Caco-2 (cell line): Measurements from ENCODE around the gene CEP57L1. TPM values are rescaled to one million over a fixed set of nuclear protein-coding genes. Genes with fewer than 3 reads are reported as not detected.

Source experiments
- BruUV-seq: library from RNA; stranded (reverse); fragments of 400-500 nt; replicated peaks from 2 replicates; lab custom pipeline; 2021; lab: Mats Ljungman, UMichigan
- CTCF ChIA-PET: fragments of 300-600 bp; sonication (Branson Sonifier 250); formaldehyde crosslinking; loops from one replicate; lab custom pipeline; 2022; ENCODE audit warnings: antibody characterized with exemption; lab: Charles Lee
- POLR2A ChIA-PET: fragments of 300-600 bp; sonication (Branson Sonifier 250); formaldehyde crosslinking; loops from one replicate; lab custom pipeline; 2022; ENCODE audit warnings: antibody characterized with exemption; lab: Charles Lee
- DNase-seq, 2 experiments: peaks; one replicate each; pipeline versions ENCODE4 v3.0.0 to v3.0.0-alpha.2; 2020 to 2022
- H3K27me3 ChIP-seq: replicated peaks from 2 replicates; pipeline ENCODE4 v1.6.0; 2011; ENCODE audit warnings: low read length; ENCODE audit not compliant: control insufficient read depth, insufficient read depth
- H3K36me3 ChIP-seq: 2 replicates; pipeline ENCODE4 v1.5.1; 2011; ENCODE audit warnings: low read length; ENCODE audit not compliant: control insufficient read depth, insufficient read depth
- H3K4me1 ChIP-seq: fragments of 250-450 bp; sonication (Bioruptor Pico); 2 replicates; pipeline ENCODE4 v1.5.1; 2020; ENCODE audit warnings: mild to moderate bottlenecking
- H3K4me3 ChIP-seq: 2 replicates; pipeline ENCODE4 v1.5.1; 2011; ENCODE audit warnings: low read depth, mild to moderate bottlenecking, control low read depth, low read length
- H3K9me3 ChIP-seq: fragments of 250-450 bp; sonication (Bioruptor Pico); 2 replicates; pipeline ENCODE4 v1.5.1; 2020; ENCODE audit warnings: mild to moderate bottlenecking, moderate library complexity
- H3K27ac Mint-ChIP-seq: one replicate; pipeline ENCODE4 v1.8.0; 2022; ENCODE audit warnings: mixed read lengths; ENCODE audit not compliant: unreplicated experiment
- H3K27me3 Mint-ChIP-seq: one replicate; pipeline ENCODE4 v1.8.0; 2022; ENCODE audit warnings: mixed read lengths; ENCODE audit not compliant: insufficient read depth, unreplicated experiment
- H3K36me3 Mint-ChIP-seq: one replicate; pipeline ENCODE4 v1.8.0; 2022; ENCODE audit warnings: mild to moderate bottlenecking, mixed read lengths; ENCODE audit not compliant: insufficient read depth, unreplicated experiment
- H3K4me1 Mint-ChIP-seq: one replicate; pipeline ENCODE4 v1.8.0; 2022; ENCODE audit warnings: low read depth, mixed read lengths; ENCODE audit not compliant: unreplicated experiment
- H3K4me3 Mint-ChIP-seq: one replicate; pipeline ENCODE4 v1.8.0; 2022; ENCODE audit warnings: mild to moderate bottlenecking, moderate library complexity, mixed read lengths; ENCODE audit not compliant: unreplicated experiment
- H3K9me3 Mint-ChIP-seq: one replicate; pipeline ENCODE4 v1.8.0; 2022; ENCODE audit warnings: mixed read lengths; ENCODE audit not compliant: unreplicated experiment
- CTCF ChIP-seq, 2 experiments: fragments of 200-600 bp in 1 of 2; IDR thresholded peaks; 1 replicate in 1 of 2; 2 replicates in 1 of 2; pipeline versions ENCODE4 v1.5.1 to v1.8.0; 2011 to 2022; ENCODE audit warnings: antibody characterized with exemption in 1 of 2, control low read depth in 1 of 2, inconsistent platforms in 1 of 2, low read depth in 1 of 2, low read length in 1 of 2, mild to moderate bottlenecking in 1 of 2, moderate library complexity in 1 of 2; ENCODE audit not compliant: insufficient read depth in 1 of 2, severe bottlenecking in 1 of 2, unreplicated experiment in 1 of 2
- intact Hi-C: fragments of 100-400 bp; cut with micrococcal nuclease; formaldehyde crosslinking; loops from one replicate; pipeline ENCODE4 v1.10.0; 2022; ENCODE audit not compliant: unreplicated experiment
- total RNA-seq: library from RNA; stranded (reverse); gene quantifications from 2 replicates; pipeline ENCODE4 v1.2.3, GENCODE V29; 2022

CEP57L1 gene
- total RNA-seq, 1 experiment from 2014 or later = 12.7 TPM

- Histone ChIP-seq H3K4me3 (peak overlapping the region; percentile 63), H3K4me1 (peaks cover 7% of the 10 kb centered on the region; the same call in 1 of the 2 replicates), H3K9me3 (no peaks in the 10 kb centered on the region), H3K36me3 (no peaks in the 10 kb centered on the region), H3K27me3 (no peaks in the 10 kb centered on the region)
- CTCF ChIA-PET = interaction anchor here (2.7 kb wide), 1 partner anchor 288 kb away, joined by 13 read pairs; the partner anchor contains the start of gene CD164
- peak overlapping the region; percentile 97 for H3K4me3 Mint-ChIP-seq
- peaks cover 9% of the 10 kb centered on the region for H3K36me3 Mint-ChIP-seq
- H3K27ac Mint-ChIP-seq = peak overlapping the region; percentile 100
- POLR2A ChIA-PET = no interaction called here
- DNase-seq = no peak
- BruUV-seq = TSS peak; percentile 62
- H3K4me1 Mint-ChIP-seq = peaks cover 15% of the 10 kb centered on the region
- no peak for TF ChIP-seq CTCF (IDR thresholded peaks at IDR 0.05; ENCODE audit: insufficient read depth in 1 of 2, low read depth in 1 of 2, low read length in 1 of 2, severe bottlenecking in 1 of 2, unreplicated experiment in 1 of 2)
- intact Hi-C loops = loop anchor here (2.0 to 5.0 kb wide), 2 partner anchors 77 to 537 kb away; no protein-coding TSS in a partner anchor
- no peaks in the 10 kb centered on the region for H3K27me3 Mint-ChIP-seq
- H3K9me3 Mint-ChIP-seq = no peaks in the 10 kb centered on the region
Measured at GRCh38 chr6:109095835-109096084, 453 bp downstream of the CEP57L1 start.

- Mint-ChIP-seq H3K9me3 (no peaks in the 10 kb centered on the region), H3K36me3 (peaks cover 9% of the 10 kb centered on the region), H3K27me3 (no peaks in the 10 kb centered on the region), H3K4me3 (peak overlapping the region; percentile 97), H3K4me1 (peaks cover 15% of the 10 kb centered on the region), H3K27ac (peak overlapping the region; percentile 100)
- Histone ChIP-seq H3K4me3 (peak overlapping the region; percentile 63), H3K9me3 (no peaks in the 10 kb centered on the region), H3K4me1 (peaks cover 7% of the 10 kb centered on the region; the same call in 1 of the 2 replicates), H3K36me3 (no peaks in the 10 kb centered on the region), H3K27me3 (no peaks in the 10 kb centered on the region)
- intact Hi-C loops = loop anchor here (5.0 kb wide), 1 partner anchor 76 kb away; no protein-coding TSS in a partner anchor
- DNase-seq = no peak
- ChIA-PET POLR2A (no interaction called here), CTCF (interaction anchor here (2.7 kb wide), 1 partner anchor 287 kb away, joined by 13 read pairs; the partner anchor contains the start of gene CD164)
- no TSS peak for BruUV-seq
- TF ChIP-seq CTCF (IDR thresholded peaks at IDR 0.05; ENCODE audit: insufficient read depth in 1 of 2, low read depth in 1 of 2, low read length in 1 of 2, severe bottlenecking in 1 of 2, unreplicated experiment in 1 of 2) = no peak
Measured at GRCh38 chr6:109096208-109096607, 901 bp downstream of the CEP57L1 start.

GRCh38 chr6:109097661-109098060 is 2.4 kb downstream of the CEP57L1 start:
- H3K9me3 ChIP-seq = no peaks in the 10 kb centered on the region
- no peaks in the 10 kb centered on the region for H3K36me3 ChIP-seq
- intact Hi-C loops = loop anchor here (5.0 kb wide), 1 partner anchor 75 kb away; no protein-coding TSS in a partner anchor
- DNase-seq = no peak
- Mint-ChIP-seq H3K9me3 (no peaks in the 10 kb centered on the region), H3K36me3 (peaks cover 9% of the 10 kb centered on the region), H3K4me3 (no peak overlapping the region), H3K27me3 (no peaks in the 10 kb centered on the region), H3K27ac (no peak overlapping the region), H3K4me1 (peaks cover 15% of the 10 kb centered on the region)
- no peaks in the 10 kb centered on the region for H3K27me3 ChIP-seq
- TF ChIP-seq CTCF (IDR thresholded peaks at IDR 0.05; ENCODE audit: insufficient read depth in 1 of 2, low read depth in 1 of 2, low read length in 1 of 2, severe bottlenecking in 1 of 2, unreplicated experiment in 1 of 2) = no peak
- H3K4me1 ChIP-seq = peaks cover 7% of the 10 kb centered on the region; the same call in 1 of the 2 replicates
- BruUV-seq = no TSS peak
- POLR2A ChIA-PET = no interaction called here
- no peak overlapping the region for H3K4me3 ChIP-seq
- CTCF ChIA-PET = no interaction called here
